HG03342 (cell line): Measurements from ENCODE around the gene HMCN1.
A peak's percentile ranks its signal among the peaks of the same experiment; 100 is the strongest.

Source experiments
- ATAC-seq: cut with Tn5 transposase; IDR thresholded peaks from one replicate; pipeline ENCODE4 v1.9.1; 2021; ENCODE audit warnings: mild to moderate bottlenecking, moderate library complexity; ENCODE audit not compliant: unreplicated experiment

The HMCN1 gene

DNA sequence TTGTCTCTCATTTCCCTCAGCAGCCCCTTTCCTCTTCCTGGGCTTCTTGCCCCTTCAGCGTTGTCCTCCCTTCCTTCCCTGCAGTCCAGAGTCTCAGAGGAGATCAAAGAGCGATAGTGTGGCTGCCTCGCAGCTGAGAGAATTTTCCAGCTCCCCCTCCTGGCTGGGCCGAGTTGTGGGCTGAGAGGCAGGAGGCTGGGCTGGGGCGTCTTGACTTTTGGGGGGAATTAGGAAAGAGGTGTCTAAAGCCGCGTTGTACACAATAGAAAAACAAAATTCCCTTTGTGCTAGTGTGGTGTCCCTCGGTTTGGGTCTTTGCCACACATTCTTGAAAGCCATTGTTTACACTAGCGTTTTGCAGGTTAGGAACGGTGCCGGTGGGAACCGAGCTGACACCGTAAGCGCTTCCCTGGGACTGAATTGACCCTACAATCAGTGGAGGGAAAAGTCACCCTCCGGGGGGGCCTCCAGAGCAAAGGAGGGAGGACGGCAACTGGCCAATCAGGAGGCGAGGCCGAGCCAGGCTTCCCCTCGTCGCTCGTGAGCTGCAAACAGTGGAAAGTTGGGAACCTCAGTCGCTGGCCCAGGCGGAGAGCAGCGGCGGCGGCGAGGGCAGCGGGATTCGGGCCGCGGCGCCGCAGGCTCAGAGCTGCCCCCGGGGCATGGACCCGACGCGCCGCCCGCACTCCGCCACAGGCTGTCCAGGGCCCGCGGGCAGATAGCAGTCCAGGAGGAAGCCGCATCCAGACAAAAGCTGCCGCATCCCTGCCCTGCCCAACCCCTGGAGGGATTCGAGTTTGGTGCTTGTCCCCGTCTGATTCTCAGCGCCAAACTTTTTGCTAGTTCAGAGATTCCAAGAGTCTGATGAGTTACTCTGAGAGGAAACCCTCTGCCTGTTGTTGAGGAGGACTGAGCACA, at the start of gene HMCN1:
Gene HMCN1 (plus strand): TSS at position 574 of the 918 bp plus-strand sequence. CDS start 389 bp downstream, outside the sequence.
- ATAC-seq = no peak

DNA sequence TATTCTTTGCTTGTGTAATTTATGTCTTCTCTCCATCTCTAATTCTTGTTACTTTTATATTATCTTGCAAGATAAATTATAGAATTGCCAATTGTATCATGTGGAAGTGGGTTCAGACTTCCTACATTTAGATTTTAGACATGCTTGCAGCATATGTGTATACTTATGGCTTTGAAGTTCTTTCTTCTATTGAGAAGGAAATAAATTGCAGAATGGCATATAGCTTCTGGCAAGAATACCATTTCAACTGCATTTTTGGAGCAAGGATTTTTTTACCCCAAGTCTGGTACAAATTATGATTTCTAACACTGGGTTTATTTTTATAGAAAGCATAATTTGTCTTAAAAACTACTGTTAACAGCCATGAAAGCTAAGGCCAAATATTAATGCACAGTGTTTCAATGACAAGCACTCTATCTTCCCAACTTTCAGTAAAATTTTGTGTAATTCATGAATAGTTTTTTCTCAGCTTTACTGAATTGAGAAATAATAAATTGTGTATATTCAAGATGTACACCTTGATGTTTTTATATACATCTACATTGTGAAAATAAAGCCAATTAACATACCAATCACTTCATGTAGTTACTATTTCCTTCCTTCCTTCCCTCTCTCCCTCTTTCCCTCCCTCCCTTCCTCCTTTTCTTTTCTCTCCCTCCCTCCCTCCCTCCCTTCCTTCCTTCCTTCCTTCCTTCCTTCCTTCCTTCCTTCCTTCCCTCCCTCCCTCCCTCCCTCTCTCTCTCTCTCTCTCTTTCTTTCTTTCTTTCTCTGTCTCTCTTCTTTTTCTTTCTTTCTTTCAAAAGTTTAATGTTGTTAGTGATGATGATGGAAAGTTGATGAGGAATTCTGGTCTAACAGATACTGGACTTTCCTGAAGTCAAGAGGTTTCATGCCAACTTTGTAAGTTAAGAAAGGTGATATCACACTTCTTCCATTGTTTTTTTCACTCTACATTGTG, 47.1 kb upstream of the HMCN1 start:
- no peak for ATAC-seq

DNA sequence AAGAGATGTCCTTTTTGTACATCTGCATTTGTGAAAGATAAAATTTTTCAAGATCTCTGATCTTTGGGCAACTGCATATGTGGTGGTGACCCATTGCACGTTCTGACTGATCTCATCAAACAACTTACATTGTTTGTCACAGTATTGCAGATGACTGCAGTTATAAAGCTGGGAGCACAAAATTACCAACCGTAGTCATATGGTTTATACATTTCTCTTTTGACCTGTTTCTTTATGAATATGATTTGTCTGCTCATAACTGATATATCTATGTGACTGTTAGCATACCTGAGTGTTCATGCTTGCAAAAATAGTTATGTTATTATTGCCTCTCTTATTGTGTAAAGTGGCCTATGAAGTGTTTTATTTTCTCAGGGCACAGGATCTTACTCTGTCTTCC, 43.7 kb upstream of the HMCN1 start:
- ATAC-seq = no peak

DNA sequence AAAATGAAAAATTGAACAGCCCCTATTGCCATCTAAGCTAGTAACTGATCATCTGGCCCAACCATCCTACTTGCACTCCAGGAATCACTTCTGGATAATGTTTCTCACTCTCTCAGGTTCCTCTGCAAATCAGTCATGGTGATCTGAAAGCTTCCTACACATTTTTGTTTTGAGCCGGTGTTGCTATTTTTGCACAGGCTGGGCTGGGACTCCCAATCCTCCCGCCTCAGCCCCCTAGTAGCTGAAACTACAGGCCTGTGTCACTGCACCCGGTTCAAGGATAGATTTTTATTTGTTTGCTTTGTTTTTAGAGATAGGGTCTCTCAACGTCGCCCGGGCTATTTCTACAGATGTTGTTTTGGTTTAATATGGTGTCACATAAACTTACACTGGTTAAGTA, 40.5 kb upstream of the HMCN1 start:
- peak; percentile 45 for ATAC-seq

DNA sequence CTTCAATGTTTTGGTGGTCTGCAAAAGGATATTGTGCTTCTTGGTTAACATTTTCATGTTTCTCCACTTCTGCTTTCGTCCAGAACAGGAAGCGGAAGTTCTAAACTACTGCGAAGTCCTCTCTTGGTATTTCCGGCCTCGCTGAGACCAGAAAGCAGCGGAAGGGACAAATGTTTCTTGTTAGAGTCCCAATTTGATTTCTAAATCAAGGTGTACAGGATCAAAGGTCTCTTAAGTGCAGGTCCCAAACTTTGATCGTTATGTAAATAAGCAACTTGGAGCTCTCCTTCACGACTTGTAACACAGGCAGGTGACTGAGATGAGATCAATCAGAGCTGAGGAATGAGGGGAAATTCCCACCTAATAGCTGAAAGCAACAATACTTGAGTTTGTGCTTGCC, 40.1 kb upstream of the HMCN1 start:
- ATAC-seq = peak; percentile 96

DNA sequence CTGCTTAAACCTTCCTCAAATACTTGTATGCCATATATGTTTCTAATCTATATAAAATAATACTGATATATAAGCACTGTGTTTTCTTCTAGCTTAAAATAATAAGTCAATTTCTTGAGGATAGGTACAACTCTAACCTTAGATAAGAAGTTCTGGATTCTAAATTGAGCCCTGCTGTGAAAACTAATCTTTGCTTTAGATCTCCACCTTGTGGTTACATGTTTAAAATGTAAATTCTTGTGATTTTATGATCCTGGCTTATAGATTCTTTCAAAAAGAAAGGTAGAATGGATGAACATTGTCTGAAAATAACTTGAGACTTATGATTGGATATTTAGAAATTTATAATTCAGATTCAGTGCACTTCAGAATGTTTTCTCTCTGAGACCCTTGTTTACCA, 38.9 kb upstream of the HMCN1 start:
- no peak for ATAC-seq

DNA sequence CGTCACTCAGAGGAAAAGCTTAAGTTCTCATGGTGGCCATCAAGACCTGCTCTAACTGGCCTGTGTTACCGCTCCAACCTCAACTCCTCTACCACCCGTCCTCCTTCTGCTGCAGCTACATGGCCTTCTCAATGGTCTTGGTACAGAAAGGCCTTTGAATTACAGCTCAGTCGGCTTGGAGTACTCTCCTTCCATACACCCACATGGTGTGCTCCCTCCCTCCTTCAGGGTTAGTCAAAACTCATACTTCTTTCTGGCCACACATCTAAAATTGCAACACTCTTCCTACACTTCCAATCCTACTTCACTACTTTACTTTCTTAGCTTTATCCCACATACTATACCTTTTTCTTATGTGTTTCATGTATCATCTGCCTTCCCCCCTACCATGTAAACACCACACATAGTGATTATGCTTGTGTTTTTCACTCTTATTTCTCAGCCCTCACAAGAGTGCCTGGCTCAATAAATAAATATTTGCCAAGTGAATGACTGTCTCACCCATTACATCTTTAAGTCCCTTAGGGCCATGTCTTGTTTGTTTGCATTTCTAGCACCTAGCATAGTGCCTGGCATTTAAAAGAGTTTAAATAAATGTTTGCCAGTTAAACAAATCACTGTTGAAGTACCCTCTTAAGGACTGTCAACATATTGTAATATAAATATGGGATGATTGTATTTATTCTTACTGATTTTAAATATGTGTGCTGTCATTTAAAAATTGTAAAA, 37.6 kb upstream of the HMCN1 start:
- no peak for ATAC-seq

DNA sequence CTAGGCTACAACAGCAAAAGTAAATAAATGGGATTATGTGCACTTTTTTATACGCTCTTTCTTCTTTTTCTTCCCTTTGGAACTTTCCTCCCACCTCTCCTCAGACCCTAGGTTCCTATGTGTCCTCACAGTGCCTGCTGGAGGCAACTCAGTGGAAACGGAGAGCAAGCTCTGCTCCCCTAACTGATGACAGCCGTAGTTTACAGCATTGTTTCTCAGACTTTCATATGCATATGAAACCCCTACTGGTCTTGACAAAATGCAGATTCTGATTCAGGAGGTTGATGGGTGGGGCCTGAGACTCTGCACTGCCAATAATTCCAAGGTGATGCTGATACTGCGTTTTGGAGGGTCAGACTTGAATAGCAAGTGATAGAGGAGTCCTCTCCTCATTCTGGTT, 34.3 kb upstream of the HMCN1 start:
- no peak for ATAC-seq

DNA sequence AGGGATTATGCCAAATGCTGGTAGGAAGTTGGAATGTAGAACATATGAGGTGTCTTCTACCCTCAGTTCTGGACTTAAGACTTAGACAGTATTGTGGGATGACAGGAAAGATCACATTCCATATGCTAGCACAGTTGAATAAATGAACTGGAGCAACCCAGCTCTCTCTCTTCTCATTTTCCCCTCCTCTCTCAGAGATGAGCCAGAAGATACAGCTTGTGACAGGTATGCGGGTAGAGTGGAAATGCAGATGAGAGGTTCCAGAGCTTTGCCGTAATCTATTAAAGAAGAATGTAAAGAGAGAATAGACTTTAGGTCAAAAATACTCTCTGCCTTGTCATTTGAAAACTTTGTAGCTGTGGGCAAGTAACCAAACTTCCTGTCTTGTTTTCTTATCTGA, 32.5 kb upstream of the HMCN1 start:
- no peak for ATAC-seq

DNA sequence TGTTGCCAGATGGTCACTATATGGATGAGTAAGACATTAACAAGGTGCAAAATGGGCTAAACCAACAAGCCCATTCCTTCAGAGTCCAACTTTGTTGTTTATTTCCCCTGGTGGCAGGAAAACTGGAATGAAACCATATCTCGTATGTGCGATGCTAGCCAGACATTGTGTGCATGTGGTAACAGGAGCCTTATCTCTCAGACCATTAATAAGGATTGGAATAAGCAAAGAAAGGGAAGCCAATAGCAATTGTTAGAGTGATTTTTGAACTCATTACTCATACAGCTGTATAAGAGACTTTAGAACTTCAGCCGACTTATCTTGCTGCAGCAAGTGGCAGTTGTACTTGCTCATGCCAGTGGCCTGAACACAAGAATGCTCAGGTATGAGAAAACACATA, 30.0 kb upstream of the HMCN1 start:
- ATAC-seq = no peak

DNA sequence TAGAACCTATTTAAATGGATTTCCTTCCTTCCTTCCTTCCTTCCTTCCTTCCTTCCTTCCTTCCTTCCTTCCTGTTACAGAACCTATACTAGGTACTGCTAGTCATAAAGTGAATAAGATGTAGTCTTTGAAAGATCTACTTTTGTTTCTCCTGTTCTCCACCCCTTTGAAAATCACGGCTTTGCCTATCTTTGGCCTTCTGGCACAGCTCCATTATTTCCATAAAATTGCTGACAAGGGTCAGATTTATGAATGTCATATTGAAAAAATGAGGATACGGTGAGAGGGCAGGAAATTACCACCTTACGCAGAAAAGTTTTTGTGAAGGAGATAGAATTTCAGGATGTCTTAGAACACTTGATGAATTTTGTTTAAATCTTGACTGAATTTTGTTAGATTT, 18.1 kb upstream of the HMCN1 start:
- no peak for ATAC-seq

DNA sequence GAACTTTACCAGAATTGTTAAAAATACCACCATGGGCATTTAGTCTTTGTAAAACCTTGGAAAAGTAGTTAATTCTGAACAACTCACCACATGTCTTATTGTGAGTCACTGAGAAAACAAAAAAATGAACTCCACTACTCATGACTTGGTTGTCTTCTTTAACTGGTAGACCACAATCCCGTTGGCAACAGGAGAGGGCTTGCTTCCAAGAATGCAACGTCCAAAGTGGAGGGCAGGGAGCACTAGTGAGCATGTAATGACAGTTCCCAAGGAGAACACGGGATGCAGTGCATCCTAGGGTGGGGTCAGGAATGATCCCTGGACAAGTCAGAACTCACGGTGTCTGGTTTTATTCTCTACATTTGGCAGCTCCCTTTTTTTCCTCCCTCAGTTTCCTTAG, 15.2 kb upstream of the HMCN1 start:
- no peak for ATAC-seq

DNA sequence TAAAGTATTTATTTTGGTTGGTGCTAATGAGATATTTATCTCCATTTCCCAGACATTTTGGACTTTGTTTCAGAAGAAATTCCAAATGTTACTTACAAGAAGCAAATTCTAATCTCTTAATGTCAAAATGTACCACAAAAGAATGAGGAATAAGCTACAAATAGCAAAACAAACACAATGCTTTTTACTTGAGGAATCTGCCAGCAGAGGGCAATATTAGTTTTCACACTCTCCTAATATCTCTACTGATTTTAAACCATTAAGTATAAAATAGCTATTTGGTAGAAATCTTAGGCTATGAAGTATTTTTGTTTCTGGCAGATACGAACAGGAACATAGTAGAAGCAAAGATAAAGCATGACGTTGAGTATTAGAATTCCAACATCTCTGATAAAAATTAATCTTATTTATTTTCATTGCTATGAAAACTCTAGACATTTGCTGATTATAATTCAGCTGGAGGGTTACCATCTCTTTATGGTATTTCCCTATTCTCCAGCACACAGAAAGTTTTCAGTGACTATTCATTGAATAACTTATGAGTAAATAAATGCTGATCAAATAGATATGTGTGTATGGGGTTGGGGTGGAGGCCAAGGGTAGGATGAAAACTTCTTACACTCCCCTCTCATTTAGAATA, 13.4 kb upstream of the HMCN1 start:
- ATAC-seq = no peak

DNA sequence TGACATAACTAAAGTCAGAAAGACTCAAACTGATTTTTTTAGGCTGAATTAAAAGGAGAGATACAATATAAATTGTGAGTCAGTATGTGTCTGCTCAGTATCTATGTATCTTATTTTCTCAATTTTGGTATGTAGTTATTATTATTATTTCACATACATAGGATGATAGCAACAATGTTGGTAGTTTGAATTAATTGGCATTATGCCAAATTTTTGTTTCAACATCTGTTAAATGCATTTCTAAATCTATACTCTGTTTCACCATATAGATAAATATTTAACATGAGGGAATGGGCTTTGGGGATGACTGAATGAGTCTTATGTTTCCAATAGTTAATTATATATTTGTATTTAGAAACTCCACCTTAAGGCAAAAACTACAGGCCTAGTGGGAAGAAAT, 12.6 kb upstream of the HMCN1 start:
- ATAC-seq = no peak

DNA sequence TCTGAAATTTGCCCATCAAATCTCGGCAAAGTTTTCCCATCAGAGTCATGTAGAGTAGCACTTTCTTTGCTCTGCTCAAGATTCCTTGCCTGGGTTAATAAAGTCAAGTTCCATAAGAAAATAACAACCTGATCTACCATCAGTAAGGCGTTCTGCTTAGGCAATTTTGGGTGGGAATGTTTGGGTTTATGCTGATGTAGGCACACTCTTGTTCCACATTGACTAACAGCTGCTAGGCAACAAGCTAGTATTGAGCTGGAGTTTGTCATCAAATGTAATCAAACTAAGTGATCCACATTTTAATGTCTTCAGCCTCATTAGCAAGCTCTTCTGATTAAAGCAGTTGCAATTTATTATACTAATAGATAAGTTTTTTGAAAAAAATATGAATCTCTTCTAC, 12.1 kb upstream of the HMCN1 start:
- ATAC-seq = no peak

DNA sequence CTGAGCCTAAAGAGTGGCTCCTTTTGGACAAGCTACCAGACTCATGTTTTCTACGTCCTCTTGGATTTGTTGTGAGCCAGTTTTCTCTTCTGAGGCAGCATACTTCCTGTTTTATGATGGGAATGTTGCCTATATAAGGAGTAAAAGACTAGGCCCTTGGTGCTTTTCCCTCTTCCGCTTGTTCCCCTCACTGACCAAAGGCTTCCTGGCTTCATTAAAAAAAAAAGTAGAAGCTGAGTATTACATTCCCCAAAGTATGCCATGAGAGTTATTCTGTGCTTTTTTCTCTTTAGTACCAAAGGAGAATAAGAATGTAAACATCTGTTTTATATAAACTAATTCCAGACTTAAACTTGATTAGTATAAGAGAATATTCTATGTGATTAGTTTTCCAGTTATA, 6.5 kb upstream of the HMCN1 start:
- ATAC-seq = no peak

DNA sequence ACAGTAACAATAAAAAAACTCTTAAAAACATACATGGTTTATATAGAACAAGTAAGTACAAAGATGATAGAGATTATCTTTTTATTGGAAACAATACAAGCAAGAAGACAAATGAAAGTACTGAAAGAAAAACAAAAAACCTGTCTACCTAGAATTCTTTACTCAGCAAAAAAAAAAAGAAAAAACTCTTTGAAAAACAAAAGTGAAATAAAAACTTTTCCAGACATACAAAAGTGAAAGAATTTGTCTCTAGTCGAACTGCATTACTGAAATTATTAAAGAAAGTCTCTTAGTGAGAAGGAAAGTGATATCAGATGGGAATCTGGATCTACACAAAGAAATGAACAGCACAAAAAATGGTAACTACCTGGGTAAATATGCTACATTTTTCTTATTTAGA, 2.7 kb upstream of the HMCN1 start:
- no peak for ATAC-seq

DNA sequence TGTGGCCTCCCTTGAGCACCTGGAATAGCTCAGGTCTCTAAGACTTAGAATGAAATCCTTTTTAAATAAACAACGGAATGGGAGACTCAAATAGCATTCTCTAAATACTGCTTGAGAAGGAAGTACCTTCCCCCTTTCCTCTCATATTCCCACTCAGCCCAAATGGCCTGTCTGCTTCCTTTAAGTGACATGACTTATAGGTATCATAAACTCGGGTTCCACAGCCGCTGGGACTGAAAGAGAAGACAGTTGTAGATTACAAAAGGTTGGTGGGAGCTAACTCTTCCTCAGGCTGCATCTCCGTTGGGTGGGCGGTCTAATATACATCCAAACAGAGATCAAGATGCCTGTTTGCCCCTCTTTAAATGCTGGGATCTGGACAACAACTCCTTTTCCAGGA, 1.2 kb upstream of the HMCN1 start:
- ATAC-seq = no peak

DNA sequence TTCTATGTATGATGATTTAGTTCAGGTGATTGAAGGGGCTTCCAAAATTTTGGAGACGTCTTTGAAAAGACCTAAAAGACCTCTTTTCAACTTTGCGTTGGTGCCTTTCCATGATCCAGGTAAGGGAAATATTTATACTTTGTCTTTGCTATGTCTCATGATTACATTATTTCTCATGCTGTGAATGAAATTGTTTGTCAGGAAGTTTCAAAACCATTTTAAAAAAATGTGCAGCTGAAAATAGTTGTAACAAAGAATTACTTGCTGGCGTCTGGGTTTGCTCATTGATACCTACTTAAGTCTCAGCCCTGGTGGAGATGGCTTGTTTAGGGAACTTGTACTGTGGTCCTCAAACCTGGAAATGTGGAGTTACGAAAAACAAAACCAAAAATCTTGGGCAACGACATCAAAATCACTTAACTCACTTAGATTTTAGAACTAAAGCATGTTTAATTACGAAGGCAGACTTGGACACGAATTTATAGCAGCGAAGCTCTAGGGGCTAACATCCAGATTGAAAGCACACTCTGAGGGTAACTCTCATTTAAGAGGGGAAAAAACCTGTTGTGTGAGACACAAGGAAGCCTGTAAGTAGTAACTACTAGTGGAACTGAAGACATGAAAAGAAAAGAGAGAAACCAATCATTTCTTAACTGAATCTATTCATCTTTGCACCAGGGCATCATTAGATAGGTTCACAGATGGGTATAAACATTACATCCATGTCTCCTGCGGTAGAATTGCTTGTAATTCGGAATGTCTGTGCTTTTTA, 924 bp downstream of the HMCN1 start:
- ATAC-seq = no peak

DNA sequence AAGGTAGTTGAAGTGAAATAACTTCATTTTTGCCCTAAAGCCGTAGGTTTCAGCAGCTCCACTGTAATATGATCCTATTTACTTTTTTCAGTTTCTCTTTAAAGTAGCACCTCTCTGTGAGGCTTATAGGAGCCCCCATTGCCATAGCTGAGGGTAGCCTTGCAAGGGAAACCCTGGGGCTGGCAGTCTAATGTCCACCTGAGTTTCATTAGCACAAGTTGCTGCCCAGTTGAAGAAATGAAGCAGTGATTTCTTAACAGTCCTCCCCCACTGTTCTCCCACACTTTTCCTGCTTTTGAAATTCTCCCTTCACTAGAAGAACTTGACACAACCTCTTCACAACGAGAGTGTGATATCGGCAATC, 1.5 kb downstream of the HMCN1 start:
- ATAC-seq = no peak
